Measurements from ENCODE around the gene ENTPD1.

Gene ENTPD1

GRCh38 chr10:95815701-95816240 is 59.8 kb downstream of the ENTPD1 start:
- no peaks in the 10 kb centered on the region for H3K4me1 ChIP-seq

GRCh38 chr10:95818010-95818409 is 62.0 kb downstream of the ENTPD1 start:
- H3K27me3 ChIP-seq: no peaks in the 10 kb centered on the region
- H3K4me1 ChIP-seq: no peaks in the 10 kb centered on the region
- H3K9me3 ChIP-seq: no peaks in the 10 kb centered on the region
- TF ChIP-seq CTCF (IDR thresholded peaks at IDR 0.05; ENCODE audit: low read depth, low read length): no peak
- H3K4me3 ChIP-seq (ENCODE audit: low read depth, low read length): no peak overlapping the region
- no peak for DNase-seq
- no peaks in the 10 kb centered on the region for H3K36me3 ChIP-seq

More at GRCh38 chr10:95815701-95816240, 59.8 kb downstream of the ENTPD1 start:
- Histone ChIP-seq H3K36me3 (no peaks in the 10 kb centered on the region), H3K27me3 (no peaks in the 10 kb centered on the region), H3K9me3 (no peaks in the 10 kb centered on the region), H3K4me3 (ENCODE audit: low read depth, low read length) (no peak overlapping the region)
- TF ChIP-seq CTCF (IDR thresholded peaks at IDR 0.05; ENCODE audit: low read depth, low read length): no peak
- DNase-seq: no peak

- no peak for DNase-seq
- Histone ChIP-seq H3K27me3 (no peaks in the 10 kb centered on the region), H3K4me1 (no peaks in the 10 kb centered on the region), H3K4me3 (ENCODE audit: low read depth, low read length) (no peak overlapping the region), H3K9me3 (no peaks in the 10 kb centered on the region), H3K36me3 (no peaks in the 10 kb centered on the region)
- no peak for TF ChIP-seq CTCF (IDR thresholded peaks at IDR 0.05; ENCODE audit: low read depth, low read length)
Observed at GRCh38 chr10:95818668-95819067, 62.7 kb downstream of the ENTPD1 start.

GRCh38 chr10:95819620-95820329 is 63.8 kb downstream of the ENTPD1 start:
- no peak for DNase-seq
- no peaks in the 10 kb centered on the region for H3K4me1 ChIP-seq
- no peaks in the 10 kb centered on the region for H3K9me3 ChIP-seq
- no peak overlapping the region for H3K4me3 ChIP-seq (ENCODE audit: low read depth, low read length)
- no peaks in the 10 kb centered on the region for H3K27me3 ChIP-seq
- no peak for TF ChIP-seq CTCF (IDR thresholded peaks at IDR 0.05; ENCODE audit: low read depth, low read length)
- no peaks in the 10 kb centered on the region for H3K36me3 ChIP-seq

GRCh38 chr10:95820363-95820762 is 64.4 kb downstream of the ENTPD1 start:
- Histone ChIP-seq H3K9me3 (no peaks in the 10 kb centered on the region), H3K36me3 (no peaks in the 10 kb centered on the region), H3K27me3 (no peaks in the 10 kb centered on the region), H3K4me1 (no peaks in the 10 kb centered on the region), H3K4me3 (ENCODE audit: low read depth, low read length) (no peak overlapping the region)
- DNase-seq: no peak
- TF ChIP-seq CTCF (IDR thresholded peaks at IDR 0.05; ENCODE audit: low read depth, low read length): no peak

- no peak for DNase-seq
- no peaks in the 10 kb centered on the region for H3K27me3 ChIP-seq
- no peaks in the 10 kb centered on the region for H3K9me3 ChIP-seq
- H3K4me1 ChIP-seq: no peaks in the 10 kb centered on the region
- H3K4me3 ChIP-seq (ENCODE audit: low read depth, low read length): no peak overlapping the region
- no peaks in the 10 kb centered on the region for H3K36me3 ChIP-seq
- TF ChIP-seq CTCF (IDR thresholded peaks at IDR 0.05; ENCODE audit: low read depth, low read length): no peak
Observed at GRCh38 chr10:95821720-95822119, 65.8 kb downstream of the ENTPD1 start.

All from BE2C (cell line).